Activated CD4-positive, alpha-beta memory T cell treated with anti-CD3 and anti-CD28 coated beads for 36 hours (primary cell): ENCODE measurements around the gene OR51D1. TPM values are rescaled to one million over a fixed set of nuclear protein-coding genes. Genes with fewer than 3 reads are reported as not detected.

Source experiments
- CTCF ChIA-PET: fragments of 350-600 bp; sonication (Branson Sonifier 250); formaldehyde crosslinking; loops from one replicate; lab custom pipeline; 2021; ENCODE audit warnings: antibody characterized with exemption, inconsistent platforms; lab: Charles Lee
- POLR2A ChIA-PET: fragments of 350-600 bp; sonication (Branson Sonifier 250); formaldehyde crosslinking; loops from one replicate; lab custom pipeline; 2021; ENCODE audit warnings: antibody characterized with exemption; lab: Charles Lee
- DNase-seq: peaks from one replicate; pipeline ENCODE4 v3.0.0-alpha.2; 2020
- H3K27ac Mint-ChIP-seq: one replicate; pipeline ENCODE4 v1.8.0; 2021; ENCODE audit warnings: mixed read lengths
- H3K27me3 Mint-ChIP-seq: one replicate; pipeline ENCODE4 v1.8.0; 2021; ENCODE audit warnings: mixed read lengths
- H3K36me3 Mint-ChIP-seq: one replicate; pipeline ENCODE4 v1.8.0; 2021; ENCODE audit warnings: mixed read lengths
- H3K4me1 Mint-ChIP-seq: one replicate; pipeline ENCODE4 v1.8.0; 2021; ENCODE audit warnings: low read depth, mixed read lengths
- H3K4me3 Mint-ChIP-seq: one replicate; pipeline ENCODE4 v1.8.0; 2021; ENCODE audit warnings: mild to moderate bottlenecking, mixed read lengths
- H3K9me3 Mint-ChIP-seq: one replicate; pipeline ENCODE4 v1.8.0; 2021; ENCODE audit warnings: mixed read lengths
- intact Hi-C: fragments of 100-400 bp; cut with micrococcal nuclease; formaldehyde crosslinking; loops from one replicate; pipeline ENCODE4 v1.15.1; 2023
- total RNA-seq, 2 experiments: library from RNA; stranded (reverse); gene quantifications; one replicate each; pipeline ENCODE4 v1.2.3, GENCODE V29; 2021

The OR51D1 gene
- total RNA-seq, 2 experiments from 2014 or later = not detected

DNA sequence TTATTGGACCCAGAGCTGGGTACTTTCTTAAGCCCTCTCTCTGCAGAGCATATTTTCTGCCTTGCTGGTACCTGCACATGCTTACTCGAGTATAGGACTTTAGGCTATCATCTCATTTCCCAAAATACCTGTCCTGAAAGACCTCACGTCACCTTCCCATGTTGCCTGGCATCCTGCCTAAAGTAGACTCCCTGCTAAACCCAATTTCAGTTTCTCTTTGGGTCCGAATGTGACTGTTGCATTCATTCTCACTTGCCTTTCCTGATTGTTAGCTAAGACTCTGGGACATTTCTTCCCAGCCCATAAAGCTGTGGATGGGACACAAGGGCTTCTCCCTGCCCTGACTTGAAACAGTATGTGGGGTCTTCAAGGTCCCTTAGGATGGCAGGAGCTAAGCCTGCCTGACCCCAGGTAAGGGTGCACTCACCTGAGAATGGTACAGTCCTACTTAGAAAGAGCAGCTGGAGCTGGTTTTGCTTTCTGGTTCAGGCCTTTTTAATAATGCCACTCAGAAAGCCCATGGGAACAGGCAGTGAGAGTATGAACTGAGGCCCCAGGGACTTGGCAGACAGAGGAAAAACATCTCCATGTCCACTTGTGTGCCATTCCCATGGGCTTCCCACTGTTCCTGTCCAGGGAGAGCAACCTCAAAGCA is 47.5 kb downstream of the OR51D1 start:
- no peaks in the 10 kb centered on the region for H3K9me3 Mint-ChIP-seq
- ChIA-PET POLR2A (no interaction called here), CTCF (interaction anchor here (1.3 kb wide), 1 partner anchor 48 kb away, joined by 3 read pairs; no protein-coding TSS in a partner anchor)
- no peaks in the 10 kb centered on the region for H3K36me3 Mint-ChIP-seq
- intact Hi-C loops = no loop called here
- no peak overlapping the region for H3K27ac Mint-ChIP-seq
- no peak for DNase-seq
- H3K27me3 Mint-ChIP-seq = peaks cover 3% of the 10 kb centered on the region
- H3K4me1 Mint-ChIP-seq = no peaks in the 10 kb centered on the region
- H3K4me3 Mint-ChIP-seq = no peak overlapping the region

Other genes starting within 250 kb of the OR51D1 start
- 10 to 100 TPM; 39.2 to 40.3 TPM for gene TRIM21, start 243.8 kb upstream of the OR51D1 start, total RNA-seq
- gene OR52K2, start 188.2 kb upstream of the OR51D1 start, total RNA-seq = not detected
- gene OR52K1, start 154.8 kb upstream of the OR51D1 start, total RNA-seq = not detected
- not detected for gene OR52M1, start 92.3 kb upstream of the OR51D1 start, total RNA-seq
- gene OR52I2, start 55.7 kb upstream of the OR51D1 start, total RNA-seq = not detected
- gene OR52I1, start 43.4 kb upstream of the OR51D1 start, total RNA-seq = not detected
- 1 to 10 TPM; 8.7 to 9.2 TPM for gene TRIM68, start 29.2 kb upstream of the OR51D1 start, total RNA-seq
- gene OR51E1, start 6.5 kb downstream of the OR51D1 start, total RNA-seq = not detected
- gene OR51E2, start 60.4 kb downstream of the OR51D1 start, total RNA-seq = not detected
- not detected for gene MMP26, start 67.3 kb downstream of the OR51D1 start, total RNA-seq
- not detected for gene OR51F1, start 132.5 kb downstream of the OR51D1 start, total RNA-seq
- gene OR52R1, start 166.9 kb downstream of the OR51D1 start, total RNA-seq = not detected
- not detected for gene OR51F2, start 183.8 kb downstream of the OR51D1 start, total RNA-seq
- gene OR51S1, start 211.7 kb downstream of the OR51D1 start, total RNA-seq = not detected
- not detected for gene OR51T1, start 244.4 kb downstream of the OR51D1 start, total RNA-seq